ENCODE results near the gene DGUOK. TPM values are rescaled to one million over a fixed set of nuclear protein-coding genes. Genes with fewer than 3 reads are reported as not detected.

DGUOK gene
- total and polyA plus RNA-seq, 10 of the 15 experiments (the other 5 are each of a cell fraction or from before 2014, with no cell fraction given), result 64.4 to 234 (median 91.4) TPM

- ATAC-seq (no peak), FAIRE-seq (no peak), DNase-seq (ENCODE audit: low read depth, low spot score) (no peak)
- in situ Hi-C loops (cut with MboI), result no loop called here
- Histone ChIP-seq H3K36me3 (ENCODE audit: control insufficient read depth in 2 of 2, insufficient read depth in 2 of 2, low read length in 1 of 2) (peaks cover 13 to 21% of the 10 kb centered on the region in 2 experiments; a peak in 3 of 4 replicates), H3K4me1 (ENCODE audit: control insufficient read depth, insufficient read depth, low read length) (peaks cover 40% of the 10 kb centered on the region), H4K20me1 (ENCODE audit: control insufficient read depth, insufficient read depth) (peaks cover 34% of the 10 kb centered on the region), H3K4me2 (ENCODE audit: control insufficient read depth, insufficient read depth) (no peak overlapping the region; the same call in 1 of the 2 replicates), H3K9ac (ENCODE audit: control insufficient read depth, insufficient read depth, low read length) (no peak overlapping the region), H3K27me3 (replicated peaks in 1 of 2; ENCODE audit: control insufficient read depth in 2 of 2, insufficient read depth in 2 of 2, low read length in 1 of 2) (no peaks in the 10 kb centered on the region), H2AFZ (ENCODE audit: control insufficient read depth, low read depth, low read length) (no peak overlapping the region), H3K79me2 (ENCODE audit: control insufficient read depth, insufficient read depth, low read length) (peaks cover 98% of the 10 kb centered on the region), H3K4me3 (no peak overlapping the region), H3K9me3 (replicated peaks; ENCODE audit: control insufficient read depth, insufficient read depth, low read length) (no peaks in the 10 kb centered on the region), H3K27ac (ENCODE audit: control insufficient read depth, insufficient read depth) (no peak overlapping the region)
- ChIA-PET SMC1A (ENCODE audit: uncharacterized antibody, unreplicated experiment) (interaction anchor here (3.0 kb wide), 1 partner anchor 10 kb away, joined by 14 read pairs; no protein-coding TSS in a partner anchor), POLR2A (interaction anchor here (1.1 to 2.5 kb wide), 4 partner anchors 10 to 173 kb away, joined by 3 to 7 read pairs (median 4); no protein-coding TSS in a partner anchor), CTCF (interaction anchor here (0.7 to 3.2 kb wide), 9 partner anchors 8 to 176 kb away, joined by 3 to 16 read pairs (median 4); no protein-coding TSS in a partner anchor), RAD21 (ENCODE audit: unreplicated experiment) (interaction anchor here (1.6 to 5.3 kb wide), 3 partner anchors 10 to 170 kb away, joined by 5 to 40 read pairs (median 22); partner anchors contain the start of gene STAMBP)
- intact Hi-C loops (cut with micrococcal nuclease; ENCODE audit: unreplicated experiment), result no loop called here
- TF ChIP-seq TBL1XR1 (IDR thresholded peaks at IDR 0.05; ENCODE audit: low read depth, low read length) (no peak), POLR2AphosphoS5 (IDR thresholded peaks at IDR 0.05; ENCODE audit: low read length) (no peak), ETV6 (conservative IDR thresholded peaks at IDR 0.05 in 1 of 2, IDR thresholded peaks at IDR 0.05 in 1 of 2; ENCODE audit: borderline replicate concordance in 1 of 2, low read depth in 1 of 2) (no peak), SMAD5 (IDR thresholded peaks at IDR 0.05; ENCODE audit: low read depth) (no peak), ZSCAN29 (IDR thresholded peaks at IDR 0.05) (no peak), EED (IDR thresholded peaks at IDR 0.05; ENCODE audit: low read depth) (no peak)
- WGBS (ENCODE audit: insufficient coverage, insufficient replicate concordance, low lambda C conversion rate, missing lambda C conversion rate), result 89% methylated on average over 6 of the region's 6 CpGs
- BruUV-seq (replicated peaks), result no TSS peak
Measured at GRCh38 chr2:73997813-73998212, 71.1 kb downstream of the DGUOK start.

- WGBS (ENCODE audit: insufficient coverage, insufficient replicate concordance, low lambda C conversion rate, missing lambda C conversion rate), result 78% methylated on average over 8 of the region's 8 CpGs
- no peak for DNase-seq (ENCODE audit: low read depth, low spot score)
- Histone ChIP-seq H3K4me2 (ENCODE audit: control insufficient read depth, insufficient read depth) (peak overlapping the region; percentile 27; the same call in 1 of the 2 replicates), H2AFZ (ENCODE audit: control insufficient read depth, low read depth, low read length) (no peak overlapping the region), H3K9ac (ENCODE audit: control insufficient read depth, insufficient read depth, low read length) (no peak overlapping the region), H3K4me1 (ENCODE audit: control insufficient read depth, insufficient read depth, low read length) (peaks cover 34% of the 10 kb centered on the region), H3K9me3 (replicated peaks; ENCODE audit: control insufficient read depth, insufficient read depth, low read length) (no peaks in the 10 kb centered on the region), H3K27me3 (replicated peaks in 1 of 2; ENCODE audit: control insufficient read depth in 2 of 2, insufficient read depth in 2 of 2, low read length in 1 of 2) (no peaks in the 10 kb centered on the region), H3K27ac (ENCODE audit: control insufficient read depth, insufficient read depth) (no peak overlapping the region), H3K4me3 (no peak overlapping the region; the same call in 1 of the 2 replicates), H3K36me3 (ENCODE audit: control insufficient read depth in 2 of 2, insufficient read depth in 2 of 2, low read length in 1 of 2) (peaks cover 13 to 16% of the 10 kb centered on the region in 2 experiments; a peak in 3 of 4 replicates), H3K79me2 (ENCODE audit: control insufficient read depth, insufficient read depth, low read length) (peaks cover 97% of the 10 kb centered on the region), H4K20me1 (ENCODE audit: control insufficient read depth, insufficient read depth) (peaks cover 28% of the 10 kb centered on the region)
- CTCF ChIA-PET, result interaction anchor here (0.7 to 1.3 kb wide), 2 partner anchors 16 to 18 kb away, joined by 3 to 4 read pairs; no protein-coding TSS in a partner anchor
- intact Hi-C loops (cut with micrococcal nuclease; ENCODE audit: unreplicated experiment) (no loop called here), in situ Hi-C loops (cut with MboI) (no loop called here)
- no peak for FAIRE-seq
- no TSS peak for BruUV-seq (replicated peaks)
- RAD21 ChIA-PET (ENCODE audit: unreplicated experiment), result interaction anchor here (1.6 kb wide), 1 partner anchor 11 kb away, joined by 5 read pairs; no protein-coding TSS in a partner anchor
- SMC1A ChIA-PET (ENCODE audit: uncharacterized antibody, unreplicated experiment), result interaction anchor here (3.0 kb wide), 1 partner anchor 11 kb away, joined by 14 read pairs; no protein-coding TSS in a partner anchor
- no peak for ATAC-seq
- POLR2A ChIA-PET, result interaction anchor here (1.1 kb wide), 1 partner anchor 82 kb away, joined by 3 read pairs; no protein-coding TSS in a partner anchor
- TF ChIP-seq LARP7 (IDR thresholded peaks at IDR 0.05) (no peak), ATF7 (IDR thresholded peaks at IDR 0.05; ENCODE audit: low read depth) (no peak), IKZF1 (conservative IDR thresholded peaks at IDR 0.05) (no peak), TCF12 (IDR thresholded peaks at IDR 0.05; ENCODE audit: low read depth, low read length) (no peak), KAT2A (conservative IDR thresholded peaks at IDR 0.05; ENCODE audit: control insufficient read depth, low read depth, low read length) (no peak), DPF2 (IDR thresholded peaks at IDR 0.05) (no peak), ZZZ3 (IDR thresholded peaks at IDR 0.05; ENCODE audit: control insufficient read depth, insufficient read length, low read depth) (no peak), TAF1 (IDR thresholded peaks at IDR 0.05; ENCODE audit: borderline replicate concordance, low read depth, low read length) (no peak), ZBTB33 (IDR thresholded peaks at IDR 0.05) (no peak), POLR2AphosphoS5 (IDR thresholded peaks at IDR 0.05; ENCODE audit: low read length) (no peak), SUZ12 (IDR thresholded peaks at IDR 0.05; ENCODE audit: unreplicated experiment) (no peak), SREBF2 (IDR thresholded peaks at IDR 0.05; ENCODE audit: low read length) (no peak)
Measured at GRCh38 chr2:73998451-73998850, 71.8 kb downstream of the DGUOK start.

All from GM12878 (cell line).